Measurements from ENCODE around the gene ATP2C2.

DNA sequence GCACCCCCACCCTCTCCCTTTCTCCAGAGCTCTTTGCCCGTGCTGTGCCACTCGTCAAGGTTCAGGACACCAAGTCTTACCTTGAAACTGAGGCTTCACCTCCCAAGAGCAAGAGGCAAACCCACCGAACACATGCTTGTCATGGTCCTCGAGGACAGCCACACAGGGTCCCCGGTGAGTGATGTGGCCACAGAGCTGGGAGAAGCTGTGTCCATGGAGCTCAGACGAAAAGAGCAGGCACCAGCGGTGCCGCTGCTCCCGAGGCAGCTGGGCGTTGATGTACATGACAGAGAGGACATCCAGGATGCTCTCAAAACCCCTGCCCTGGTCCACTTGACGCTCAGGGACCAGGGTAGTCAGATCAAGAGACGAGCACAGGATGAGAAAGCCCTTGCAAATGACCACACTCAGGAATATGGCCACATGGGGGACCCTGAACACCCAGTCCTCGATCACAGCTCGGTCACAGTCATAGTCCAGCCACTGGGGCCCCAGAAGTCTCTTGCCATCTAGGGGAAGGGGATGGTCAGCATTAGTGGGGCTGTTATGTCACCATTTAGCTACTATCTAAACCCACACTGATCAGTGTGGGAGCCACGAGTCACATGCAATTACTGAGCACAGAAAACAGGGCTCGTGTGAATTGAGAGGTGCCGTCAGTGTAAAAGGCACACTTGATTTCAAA is 118.4 kb downstream of the ATP2C2 start:
- TF ChIP-seq, protein P1, sequence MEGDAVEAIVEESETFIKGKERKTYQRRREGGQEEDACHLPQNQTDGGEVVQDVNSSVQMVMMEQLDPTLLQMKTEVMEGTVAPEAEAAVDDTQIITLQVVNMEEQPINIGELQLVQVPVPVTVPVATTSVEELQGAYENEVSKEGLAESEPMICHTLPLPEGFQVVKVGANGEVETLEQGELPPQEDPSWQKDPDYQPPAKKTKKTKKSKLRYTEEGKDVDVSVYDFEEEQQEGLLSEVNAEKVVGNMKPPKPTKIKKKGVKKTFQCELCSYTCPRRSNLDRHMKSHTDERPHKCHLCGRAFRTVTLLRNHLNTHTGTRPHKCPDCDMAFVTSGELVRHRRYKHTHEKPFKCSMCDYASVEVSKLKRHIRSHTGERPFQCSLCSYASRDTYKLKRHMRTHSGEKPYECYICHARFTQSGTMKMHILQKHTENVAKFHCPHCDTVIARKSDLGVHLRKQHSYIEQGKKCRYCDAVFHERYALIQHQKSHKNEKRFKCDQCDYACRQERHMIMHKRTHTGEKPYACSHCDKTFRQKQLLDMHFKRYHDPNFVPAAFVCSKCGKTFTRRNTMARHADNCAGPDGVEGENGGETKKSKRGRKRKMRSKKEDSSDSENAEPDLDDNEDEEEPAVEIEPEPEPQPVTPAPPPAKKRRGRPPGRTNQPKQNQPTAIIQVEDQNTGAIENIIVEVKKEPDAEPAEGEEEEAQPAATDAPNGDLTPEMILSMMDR (IDR thresholded peaks at IDR 0.05; ENCODE audit: insufficient read depth, low read length), result no peak
- TF ChIP-seq POLR2AphosphoS5 (IDR thresholded peaks at IDR 0.05; ENCODE audit: low read depth) (no peak), GABPA (IDR thresholded peaks at IDR 0.05; ENCODE audit: low read depth) (no peak)
- TF ChIP-seq, protein P2, sequence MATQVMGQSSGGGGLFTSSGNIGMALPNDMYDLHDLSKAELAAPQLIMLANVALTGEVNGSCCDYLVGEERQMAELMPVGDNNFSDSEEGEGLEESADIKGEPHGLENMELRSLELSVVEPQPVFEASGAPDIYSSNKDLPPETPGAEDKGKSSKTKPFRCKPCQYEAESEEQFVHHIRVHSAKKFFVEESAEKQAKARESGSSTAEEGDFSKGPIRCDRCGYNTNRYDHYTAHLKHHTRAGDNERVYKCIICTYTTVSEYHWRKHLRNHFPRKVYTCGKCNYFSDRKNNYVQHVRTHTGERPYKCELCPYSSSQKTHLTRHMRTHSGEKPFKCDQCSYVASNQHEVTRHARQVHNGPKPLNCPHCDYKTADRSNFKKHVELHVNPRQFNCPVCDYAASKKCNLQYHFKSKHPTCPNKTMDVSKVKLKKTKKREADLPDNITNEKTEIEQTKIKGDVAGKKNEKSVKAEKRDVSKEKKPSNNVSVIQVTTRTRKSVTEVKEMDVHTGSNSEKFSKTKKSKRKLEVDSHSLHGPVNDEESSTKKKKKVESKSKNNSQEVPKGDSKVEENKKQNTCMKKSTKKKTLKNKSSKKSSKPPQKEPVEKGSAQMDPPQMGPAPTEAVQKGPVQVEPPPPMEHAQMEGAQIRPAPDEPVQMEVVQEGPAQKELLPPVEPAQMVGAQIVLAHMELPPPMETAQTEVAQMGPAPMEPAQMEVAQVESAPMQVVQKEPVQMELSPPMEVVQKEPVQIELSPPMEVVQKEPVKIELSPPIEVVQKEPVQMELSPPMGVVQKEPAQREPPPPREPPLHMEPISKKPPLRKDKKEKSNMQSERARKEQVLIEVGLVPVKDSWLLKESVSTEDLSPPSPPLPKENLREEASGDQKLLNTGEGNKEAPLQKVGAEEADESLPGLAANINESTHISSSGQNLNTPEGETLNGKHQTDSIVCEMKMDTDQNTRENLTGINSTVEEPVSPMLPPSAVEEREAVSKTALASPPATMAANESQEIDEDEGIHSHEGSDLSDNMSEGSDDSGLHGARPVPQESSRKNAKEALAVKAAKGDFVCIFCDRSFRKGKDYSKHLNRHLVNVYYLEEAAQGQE (IDR thresholded peaks at IDR 0.05; ENCODE audit: insufficient replicate concordance, low read depth), result no peak

Measured in HL-60 (cell line).